ENCODE measurements around the gene MICAL2. TPM values are rescaled to one million over a fixed set of nuclear protein-coding genes. Genes with fewer than 3 reads are reported as not detected.

MICAL2 gene, protein sequence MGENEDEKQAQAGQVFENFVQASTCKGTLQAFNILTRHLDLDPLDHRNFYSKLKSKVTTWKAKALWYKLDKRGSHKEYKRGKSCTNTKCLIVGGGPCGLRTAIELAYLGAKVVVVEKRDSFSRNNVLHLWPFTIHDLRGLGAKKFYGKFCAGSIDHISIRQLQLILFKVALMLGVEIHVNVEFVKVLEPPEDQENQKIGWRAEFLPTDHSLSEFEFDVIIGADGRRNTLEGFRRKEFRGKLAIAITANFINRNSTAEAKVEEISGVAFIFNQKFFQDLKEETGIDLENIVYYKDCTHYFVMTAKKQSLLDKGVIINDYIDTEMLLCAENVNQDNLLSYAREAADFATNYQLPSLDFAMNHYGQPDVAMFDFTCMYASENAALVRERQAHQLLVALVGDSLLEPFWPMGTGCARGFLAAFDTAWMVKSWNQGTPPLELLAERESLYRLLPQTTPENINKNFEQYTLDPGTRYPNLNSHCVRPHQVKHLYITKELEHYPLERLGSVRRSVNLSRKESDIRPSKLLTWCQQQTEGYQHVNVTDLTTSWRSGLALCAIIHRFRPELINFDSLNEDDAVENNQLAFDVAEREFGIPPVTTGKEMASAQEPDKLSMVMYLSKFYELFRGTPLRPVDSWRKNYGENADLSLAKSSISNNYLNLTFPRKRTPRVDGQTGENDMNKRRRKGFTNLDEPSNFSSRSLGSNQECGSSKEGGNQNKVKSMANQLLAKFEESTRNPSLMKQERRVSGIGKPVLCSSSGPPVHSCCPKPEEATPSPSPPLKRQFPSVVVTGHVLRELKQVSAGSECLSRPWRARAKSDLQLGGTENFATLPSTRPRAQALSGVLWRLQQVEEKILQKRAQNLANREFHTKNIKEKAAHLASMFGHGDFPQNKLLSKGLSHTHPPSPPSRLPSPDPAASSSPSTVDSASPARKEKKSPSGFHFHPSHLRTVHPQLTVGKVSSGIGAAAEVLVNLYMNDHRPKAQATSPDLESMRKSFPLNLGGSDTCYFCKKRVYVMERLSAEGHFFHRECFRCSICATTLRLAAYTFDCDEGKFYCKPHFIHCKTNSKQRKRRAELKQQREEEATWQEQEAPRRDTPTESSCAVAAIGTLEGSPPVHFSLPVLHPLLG
- 100 to 1,000 TPM; 109 to 197 (median 183) TPM for total RNA-seq

- DNase-seq: peak; percentile 55 to 96 (median 93)
- H3K36me3 ChIP-seq: no peaks in the 10 kb centered on the region
- peak within 1 kb of the TSS; percentile 71 to 96 (median 86) for H3K27ac ChIP-seq
- peaks cover 0 to 34% (median 5%) of the 10 kb centered on the region in 4 donors for H3K4me1 ChIP-seq
- no peaks in the 10 kb centered on the region for H3K9me3 ChIP-seq
- TF ChIP-seq POLR2A (IDR thresholded peaks at IDR 0.05) (peak; percentile 79 to 83), CTCF (IDR thresholded peaks at IDR 0.05) (peak in 1 of 6 experiments; percentile 13)
- peak within 1 kb of the TSS; percentile 59 to 79 (median 63) for H3K4me3 ChIP-seq
- H3K27me3 ChIP-seq: no peaks in the 10 kb centered on the region
These were observed at the start of gene MICAL2 for GRCh38 chr11:12110201-12110713. MICAL2 (plus strand) TSS chr11:12110590; CDS start chr11:12162156, 51,566 bp downstream.

- H3K4me1 ChIP-seq: peaks cover 0 to 8% (median 0%) of the 10 kb centered on the region in 4 donors
- no peaks in the 10 kb centered on the region for H3K27me3 ChIP-seq
- no peaks in the 10 kb centered on the region for H3K9me3 ChIP-seq
- H3K36me3 ChIP-seq: no peaks in the 10 kb centered on the region
- H3K27ac ChIP-seq: no peak overlapping the region
- peak in 1 of 3 donors; percentile 27 for DNase-seq
- no peak overlapping the region for H3K4me3 ChIP-seq
- TF ChIP-seq CTCF (IDR thresholded peaks at IDR 0.05) (no peak), POLR2A (IDR thresholded peaks at IDR 0.05) (no peak)
These were observed 48.4 kb upstream of the MICAL2 start for GRCh38 chr11:12061851-12062560.

GRCh38 chr11:12063251-12063650, 47.1 kb upstream of the MICAL2 start:
- no peaks in the 10 kb centered on the region for H3K36me3 ChIP-seq
- TF ChIP-seq CTCF (IDR thresholded peaks at IDR 0.05) (no peak), POLR2A (IDR thresholded peaks at IDR 0.05) (no peak)

GRCh38 chr11:12064136-12064953, 46.0 kb upstream of the MICAL2 start:
- H3K27ac ChIP-seq: peak overlapping the region in 1 of 4 donors; percentile 26
- H3K9me3 ChIP-seq: no peaks in the 10 kb centered on the region
- H3K4me1 ChIP-seq: peaks cover 0 to 12% (median 0%) of the 10 kb centered on the region in 4 donors
- H3K36me3 ChIP-seq: no peaks in the 10 kb centered on the region
- H3K4me3 ChIP-seq: no peak overlapping the region
- DNase-seq: no peak
- no peak for TF ChIP-seq POLR2A (IDR thresholded peaks at IDR 0.05)
- TF ChIP-seq CTCF (IDR thresholded peaks at IDR 0.05): no peak
- H3K27me3 ChIP-seq: no peaks in the 10 kb centered on the region

More at GRCh38 chr11:12063251-12063650, 47.1 kb upstream of the MICAL2 start:
- Histone ChIP-seq H3K4me1 (peaks cover 0 to 12% (median 0%) of the 10 kb centered on the region in 4 donors), H3K27ac (peak overlapping the region in 1 of 4 donors; percentile 26), H3K27me3 (no peaks in the 10 kb centered on the region), H3K9me3 (no peaks in the 10 kb centered on the region), H3K4me3 (no peak overlapping the region)
- DNase-seq: no peak
